ENCODE data around the gene COL25A1.

COL25A1 gene

DNA sequence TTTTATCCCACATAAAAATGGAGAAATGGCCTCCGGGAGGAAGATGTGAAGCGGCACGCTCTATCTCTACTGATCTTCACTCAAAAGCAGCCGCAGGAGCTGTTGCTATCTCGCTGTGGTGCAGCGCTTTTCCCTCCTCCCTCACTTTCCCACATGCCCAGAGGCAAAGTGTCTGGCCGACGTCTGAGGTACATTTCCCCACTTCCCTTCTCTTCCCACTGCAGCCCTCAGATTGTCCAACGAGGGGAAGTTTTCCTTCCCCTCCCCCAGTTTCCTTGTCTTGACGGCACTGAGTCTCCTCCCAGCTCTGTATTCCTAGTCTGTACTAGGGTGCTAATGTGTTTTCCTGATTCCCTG, 660 bp upstream of the COL25A1 start:
- Histone ChIP-seq H2AFZ (peak overlapping the region; percentile 78), H3K9ac (no peak overlapping the region), H3K4me2 (ENCODE audit: low read length) (peak overlapping the region; percentile 66), H3K27me3 (ENCODE audit: control insufficient read depth, insufficient read depth, low read length) (no peaks in the 10 kb centered on the region), H3K4me1 (no peaks in the 10 kb centered on the region), H3K9me3 (ENCODE audit: control insufficient read depth, low read length) (no peaks in the 10 kb centered on the region), H3K4me3 (ENCODE audit: low read depth, low read length) (peak overlapping the region; percentile 50), H3K79me2 (no peaks in the 10 kb centered on the region), H3K36me3 (ENCODE audit: control insufficient read depth, insufficient read depth, low read length) (no peaks in the 10 kb centered on the region), H3K27ac (no peak overlapping the region)
- TF ChIP-seq, protein P1, sequence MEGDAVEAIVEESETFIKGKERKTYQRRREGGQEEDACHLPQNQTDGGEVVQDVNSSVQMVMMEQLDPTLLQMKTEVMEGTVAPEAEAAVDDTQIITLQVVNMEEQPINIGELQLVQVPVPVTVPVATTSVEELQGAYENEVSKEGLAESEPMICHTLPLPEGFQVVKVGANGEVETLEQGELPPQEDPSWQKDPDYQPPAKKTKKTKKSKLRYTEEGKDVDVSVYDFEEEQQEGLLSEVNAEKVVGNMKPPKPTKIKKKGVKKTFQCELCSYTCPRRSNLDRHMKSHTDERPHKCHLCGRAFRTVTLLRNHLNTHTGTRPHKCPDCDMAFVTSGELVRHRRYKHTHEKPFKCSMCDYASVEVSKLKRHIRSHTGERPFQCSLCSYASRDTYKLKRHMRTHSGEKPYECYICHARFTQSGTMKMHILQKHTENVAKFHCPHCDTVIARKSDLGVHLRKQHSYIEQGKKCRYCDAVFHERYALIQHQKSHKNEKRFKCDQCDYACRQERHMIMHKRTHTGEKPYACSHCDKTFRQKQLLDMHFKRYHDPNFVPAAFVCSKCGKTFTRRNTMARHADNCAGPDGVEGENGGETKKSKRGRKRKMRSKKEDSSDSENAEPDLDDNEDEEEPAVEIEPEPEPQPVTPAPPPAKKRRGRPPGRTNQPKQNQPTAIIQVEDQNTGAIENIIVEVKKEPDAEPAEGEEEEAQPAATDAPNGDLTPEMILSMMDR (IDR thresholded peaks at IDR 0.05): no peak

DNA sequence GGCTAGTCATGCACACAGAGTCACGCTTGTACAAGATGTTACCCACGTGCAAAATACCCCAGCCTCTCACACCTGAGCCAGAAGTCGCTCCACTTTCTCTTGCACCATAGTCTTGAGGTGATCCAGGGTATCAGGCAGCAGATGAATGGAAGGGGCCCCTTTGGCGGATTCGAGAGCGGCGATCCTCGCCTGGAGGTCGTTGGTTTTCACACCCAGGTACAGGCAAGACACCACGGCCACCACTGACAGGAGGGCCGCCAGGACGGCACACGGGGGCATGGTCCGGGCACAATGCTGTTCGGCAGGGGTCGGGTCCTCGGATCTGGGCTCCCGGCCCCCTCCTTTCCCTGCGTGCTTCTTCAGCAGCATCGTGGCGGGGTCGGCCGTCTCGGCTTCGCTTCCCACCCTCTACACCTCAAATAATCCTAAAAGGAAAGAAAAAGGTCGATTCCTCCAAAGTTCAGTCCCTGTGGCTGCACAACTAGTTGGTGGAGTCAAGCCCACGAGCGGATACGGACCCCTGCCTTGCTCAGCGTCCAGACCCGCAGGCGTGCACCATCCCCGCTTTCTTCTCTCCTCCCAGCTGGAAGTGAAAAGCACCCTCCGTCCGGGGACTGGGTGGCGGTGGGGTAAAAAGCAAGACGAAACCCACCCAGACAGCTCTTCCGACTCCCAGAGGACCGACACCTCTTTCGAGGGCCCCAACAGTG, 652 bp downstream of the COL25A1 start:
- Histone ChIP-seq H3K79me2 (no peaks in the 10 kb centered on the region), H3K9ac (no peak overlapping the region), H3K27ac (no peak overlapping the region), H3K4me1 (no peaks in the 10 kb centered on the region), H2AFZ (peak overlapping the region; percentile 78), H3K4me2 (ENCODE audit: low read length) (peak overlapping the region; percentile 66), H3K27me3 (ENCODE audit: control insufficient read depth, insufficient read depth, low read length) (no peaks in the 10 kb centered on the region), H3K9me3 (ENCODE audit: control insufficient read depth, low read length) (no peaks in the 10 kb centered on the region), H3K36me3 (ENCODE audit: control insufficient read depth, insufficient read depth, low read length) (no peaks in the 10 kb centered on the region), H3K4me3 (ENCODE audit: low read depth, low read length) (peak overlapping the region; percentile 50)
- TF ChIP-seq, protein P1 (IDR thresholded peaks at IDR 0.05): no peak

GRCh38 chr4:109298279-109299010, 4.0 kb downstream of the COL25A1 start:
- Histone ChIP-seq H3K4me3 (ENCODE audit: low read depth, low read length) (no peak overlapping the region), H3K4me2 (ENCODE audit: low read length) (no peak overlapping the region), H3K36me3 (ENCODE audit: control insufficient read depth, insufficient read depth, low read length) (no peaks in the 10 kb centered on the region), H3K9me3 (ENCODE audit: control insufficient read depth, low read length) (no peaks in the 10 kb centered on the region), H2AFZ (no peak overlapping the region), H3K27ac (no peak overlapping the region), H3K27me3 (ENCODE audit: control insufficient read depth, insufficient read depth, low read length) (no peaks in the 10 kb centered on the region), H3K79me2 (no peaks in the 10 kb centered on the region), H3K9ac (no peak overlapping the region), H3K4me1 (no peaks in the 10 kb centered on the region)
- TF ChIP-seq, protein P1 (IDR thresholded peaks at IDR 0.05): no peak

DNA sequence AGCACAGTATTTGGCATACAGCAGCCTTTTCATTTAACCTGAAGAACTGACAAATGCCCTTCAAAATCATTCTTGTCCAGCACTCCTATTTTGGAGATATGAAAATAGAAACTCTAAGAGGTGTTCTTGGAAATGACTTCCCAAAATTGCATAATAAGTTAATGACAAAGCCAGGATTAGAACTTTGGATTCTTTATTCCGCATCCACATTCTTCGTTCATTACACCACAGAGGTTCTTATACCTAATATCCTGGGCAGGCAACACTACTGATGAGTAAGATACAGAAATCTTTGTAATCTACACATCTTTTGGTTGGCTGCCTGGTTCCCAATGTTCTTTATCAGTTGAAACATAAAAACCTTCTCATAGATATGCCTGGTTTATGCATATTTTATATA, 5.9 kb downstream of the COL25A1 start:
- TF ChIP-seq, protein P1 (IDR thresholded peaks at IDR 0.05): no peak
- Histone ChIP-seq H3K9me3 (ENCODE audit: control insufficient read depth, low read length) (no peaks in the 10 kb centered on the region), H3K27me3 (ENCODE audit: control insufficient read depth, insufficient read depth, low read length) (no peaks in the 10 kb centered on the region), H3K9ac (no peak overlapping the region), H3K36me3 (ENCODE audit: control insufficient read depth, insufficient read depth, low read length) (no peaks in the 10 kb centered on the region), H3K4me3 (ENCODE audit: low read depth, low read length) (no peak overlapping the region), H2AFZ (no peak overlapping the region), H3K4me2 (ENCODE audit: low read length) (no peak overlapping the region), H3K4me1 (no peaks in the 10 kb centered on the region), H3K27ac (no peak overlapping the region), H3K79me2 (no peaks in the 10 kb centered on the region)

Measured in parathyroid adenoma (tissue), 2 donors.